Spleen (tissue), 7 donors: ENCODE data around the gene DIRAS1.

ENCODE experiments used
- CTCF ChIP-seq, 11 experiments: fragments of 200-600 bp in 7 of 11; fragments of 450-650 bp in 4 of 11; sonication (generic) in 4 of 11; IDR thresholded peaks in 8 of 11; conservative IDR thresholded peaks in 3 of 11; 1 replicate in 7 of 11; 2 replicates in 4 of 11; pipeline versions ENCODE4 v1.4.0 to v1.8.0; 2016 to 2021; ENCODE audit warnings: antibody characterized with exemption in 11 of 11, inconsistent platforms in 4 of 11, mild to moderate bottlenecking in 1 of 11
- POLR2A ChIP-seq, 3 donors: fragments of 450-650 bp; IDR thresholded peaks; one replicate each; pipeline ENCODE4 v1.5.1; 2017; ENCODE audit warnings: antibody characterized with exemption in 3 of 3, mild to moderate bottlenecking in 1 of 3
- POLR2AphosphoS5 ChIP-seq, 3 donors: sonication (generic); formaldehyde crosslinking; IDR thresholded peaks; one replicate each; pipeline ENCODE4 v1.5.1; 2017; ENCODE audit warnings: antibody characterized with exemption in 3 of 3
- donor health status: DM: no; HTN: no; CAD: no; lungs with moderate emphysema.
- donor health status: DM: no; HTN: no; CAD: no.
- donor health status: DM: no; HTN: no; CAD: no.

GRCh38 chr19:2768365-2769132 is 47.4 kb upstream of the DIRAS1 start:
- TF ChIP-seq POLR2A (IDR thresholded peaks at IDR 0.05) (no peak), CTCF (IDR thresholded peaks at IDR 0.05 in 8 of 11, conservative IDR thresholded peaks at IDR 0.05 in 3 of 11) (no peak), POLR2AphosphoS5 (IDR thresholded peaks at IDR 0.05) (no peak)
